ENCODE results near the gene MARCO.
A peak's percentile ranks its signal among the peaks of the same experiment; 100 is the strongest.
"Not testable (repeated sequence)": the region's sequence is repeated elsewhere in the genome, so short reads cannot be mapped to it uniquely, and the experiment has no call there.

The MARCO gene

GRCh38 chr2:118929059-118929458 is 12.9 kb upstream of the MARCO start:
- no peak for DNase-seq

DNA sequence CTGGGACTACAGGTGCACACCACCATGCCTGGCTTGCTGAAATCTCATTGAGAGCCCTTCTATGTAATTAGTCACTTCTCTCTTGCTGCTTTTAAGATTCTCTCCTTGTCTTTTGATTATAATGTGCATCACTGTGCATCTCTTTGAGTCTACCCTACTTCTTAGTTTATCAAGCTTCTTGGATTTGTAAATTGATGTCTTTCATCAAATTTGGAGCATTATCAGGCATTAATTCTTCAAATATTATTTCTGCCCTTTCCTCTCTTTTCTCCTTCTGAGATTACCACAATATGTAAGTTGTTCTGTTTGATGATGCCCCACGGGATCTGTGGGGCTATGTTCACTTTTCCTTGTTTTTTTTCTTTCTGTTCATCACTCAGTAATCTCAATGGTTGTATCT is 9.0 kb upstream of the MARCO start:
- DNase-seq: no peak

DNA sequence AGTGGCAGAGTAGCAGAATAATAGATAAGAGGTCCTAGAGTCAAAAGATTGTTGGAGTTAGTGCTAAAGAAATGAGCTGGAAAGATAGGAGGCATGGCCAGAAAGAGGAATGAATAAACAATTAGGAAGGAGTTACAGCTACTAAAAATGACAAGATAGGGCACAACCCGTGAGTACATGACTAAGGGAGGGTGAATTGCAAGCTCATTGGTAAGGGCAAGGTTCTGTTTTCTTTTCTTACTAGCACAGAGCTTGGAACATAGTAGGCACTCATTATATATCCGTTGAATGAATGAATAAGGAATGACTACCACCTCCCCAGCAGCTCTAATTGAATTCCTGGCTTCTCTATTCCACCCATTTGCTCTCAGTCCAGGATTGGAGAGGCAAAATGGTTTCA is 5.7 kb upstream of the MARCO start:
- DNase-seq: no peak

- no peak for DNase-seq
Observed at GRCh38 chr2:118936936-118937335, 5.1 kb upstream of the MARCO start.

- no peak for DNase-seq
Observed at GRCh38 chr2:118937817-118938216, 4.2 kb upstream of the MARCO start.

- no peak for DNase-seq
Observed at GRCh38 chr2:118939994-118940393, 2.0 kb upstream of the MARCO start.

DNA sequence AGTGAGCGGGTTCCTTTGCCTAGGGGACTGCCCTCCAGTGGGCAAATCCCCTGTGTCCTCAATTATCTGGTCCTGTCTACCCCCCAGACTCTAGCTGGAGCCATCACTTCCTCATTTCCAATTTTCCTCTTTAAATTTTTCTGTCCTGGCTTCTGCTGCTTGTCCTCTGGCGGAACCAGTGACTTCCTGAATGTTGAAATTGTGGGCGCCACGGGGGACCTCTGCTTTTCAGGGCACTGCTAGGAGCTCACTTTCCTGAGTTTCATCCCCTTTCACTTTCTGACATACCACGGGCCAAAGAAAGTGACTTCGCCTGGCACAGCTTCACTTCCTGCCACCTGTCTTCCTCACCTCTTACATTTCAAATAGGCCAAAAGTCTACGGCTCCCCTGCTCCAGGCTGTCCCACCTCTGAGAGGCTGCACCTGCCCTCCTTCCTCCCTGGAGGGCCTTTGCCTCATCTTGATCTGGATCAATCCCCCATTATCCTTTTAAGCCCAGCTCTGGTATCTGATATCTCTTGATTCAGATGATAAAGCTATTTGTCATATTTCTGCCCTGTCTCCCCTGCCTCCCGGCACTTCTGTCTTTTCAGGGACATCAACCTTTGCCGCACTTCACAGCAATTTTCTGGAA is 1.4 kb upstream of the MARCO start:
- DNase-seq: no peak

DNA sequence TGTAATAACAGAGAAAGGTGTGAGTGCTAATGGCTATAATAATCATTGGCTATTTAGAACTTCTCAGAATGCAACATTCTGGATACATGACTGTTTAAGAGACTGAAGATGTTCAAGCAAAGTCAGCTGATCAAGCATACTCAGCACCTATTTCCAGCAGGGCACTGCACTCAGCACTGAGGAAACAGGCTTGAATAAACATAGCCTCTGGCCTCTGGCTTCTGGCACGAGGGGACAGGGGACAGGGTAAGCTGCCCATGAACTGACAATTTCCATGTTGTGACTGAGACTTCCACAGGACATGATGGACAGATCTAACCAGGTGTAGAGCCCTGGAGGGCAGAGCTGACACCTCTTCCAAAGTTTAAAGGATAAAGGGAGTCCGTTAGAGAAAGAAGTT is 1.3 kb downstream of the MARCO start:
- DNase-seq: no peak

- no peak for DNase-seq
Observed at GRCh38 chr2:118945881-118946280, 3.9 kb downstream of the MARCO start.

DNA sequence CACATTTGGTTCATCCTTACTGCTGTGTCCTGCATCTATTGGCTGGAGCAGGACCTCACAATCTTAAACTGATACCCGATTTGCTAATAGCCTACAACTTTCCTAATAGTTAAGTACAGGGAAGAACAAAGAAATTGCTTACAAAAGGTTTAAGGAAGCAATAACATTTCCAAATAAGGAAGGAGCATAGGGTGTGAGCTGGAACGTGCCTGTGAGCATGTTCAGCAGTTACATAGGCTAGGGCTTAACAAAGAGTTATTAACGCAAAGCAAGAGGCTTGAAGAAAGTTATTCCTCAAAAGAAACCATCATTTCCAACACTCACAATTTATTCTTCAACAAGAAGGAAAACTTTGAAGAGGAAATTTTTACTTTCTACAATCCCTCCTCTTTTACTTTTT is 6.3 kb downstream of the MARCO start:
- DNase-seq: not testable (repeated sequence)

- no peak for DNase-seq
Observed at GRCh38 chr2:118954297-118955060, 12.5 kb downstream of the MARCO start.

DNA sequence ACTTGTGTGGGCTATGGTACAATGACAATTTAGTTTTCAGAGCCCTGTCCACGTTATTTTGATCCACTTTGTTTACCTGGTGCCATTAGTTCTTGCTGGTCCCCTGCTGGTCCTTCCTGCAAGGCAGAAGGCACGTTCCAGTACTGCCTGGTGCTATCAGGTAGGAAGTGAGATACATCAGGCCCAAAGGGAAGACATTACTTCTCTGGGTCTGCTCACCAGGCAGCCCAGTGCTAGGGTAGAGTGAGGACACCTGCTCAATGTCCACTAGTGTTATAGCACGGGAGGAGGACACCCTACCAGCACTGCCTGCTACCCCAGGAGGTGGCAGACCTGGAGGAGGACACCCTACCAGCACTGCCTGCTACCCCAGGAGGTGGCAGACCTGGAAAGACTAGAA is 23.7 kb downstream of the MARCO start:
- DNase-seq: no peak

- no peak for DNase-seq
Observed at GRCh38 chr2:118967124-118967880, 25.3 kb downstream of the MARCO start.

- no peak for DNase-seq
Observed at GRCh38 chr2:118968042-118968441, 26.0 kb downstream of the MARCO start.

- DNase-seq: no peak
Observed at GRCh38 chr2:118968961-118969733, 27.2 kb downstream of the MARCO start.

DNA sequence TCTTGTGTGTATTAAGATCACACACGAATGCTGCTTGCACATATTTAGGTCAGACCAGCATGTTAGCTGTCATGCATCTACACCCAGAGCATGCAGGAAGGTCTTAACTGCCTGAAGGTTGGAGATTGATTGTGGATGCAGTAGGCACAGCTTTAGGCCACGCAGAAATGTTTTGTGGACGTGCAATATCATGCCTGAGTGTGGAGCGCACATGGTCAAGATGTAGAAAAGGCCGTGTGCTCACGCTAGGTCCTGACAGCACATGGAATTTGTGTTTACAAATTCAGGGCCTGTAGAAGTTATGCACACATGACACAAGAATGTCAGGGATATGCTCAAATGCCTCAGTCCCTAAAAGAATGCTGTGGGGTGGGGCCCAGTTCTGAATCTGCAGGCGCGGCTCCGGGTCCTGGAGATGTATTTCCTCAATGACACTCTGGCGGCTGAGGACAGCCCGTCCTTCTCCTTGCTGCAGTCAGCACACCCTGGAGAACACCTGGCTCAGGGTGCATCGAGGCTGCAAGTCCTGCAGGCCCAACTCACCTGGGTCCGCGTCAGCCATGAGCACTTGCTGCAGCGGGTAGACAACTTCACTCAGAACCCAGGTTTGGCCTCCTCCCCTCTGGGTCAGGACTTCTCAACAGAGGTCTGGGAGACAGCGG is 27.9 kb downstream of the MARCO start:
- no peak for DNase-seq

GRCh38 chr2:118970396-118971135 is 28.6 kb downstream of the MARCO start:
- no peak for DNase-seq

- DNase-seq: no peak
Observed at GRCh38 chr2:118971245-118972122, 29.5 kb downstream of the MARCO start.

- peak; percentile 9 for DNase-seq
Observed at GRCh38 chr2:118973542-118973951, 31.6 kb downstream of the MARCO start.

- peak; percentile 46 for DNase-seq
Observed at GRCh38 chr2:118974103-118974993, 32.4 kb downstream of the MARCO start.
